GM15510 (cell line): ENCODE data around the gene TBL3.
A peak's percentile ranks its signal among the peaks of the same experiment; 100 is the strongest.

Experiments used
- POLR2A ChIP-seq: IDR thresholded peaks from 3 replicates; pipeline ENCODE4 v1.6.1; 2011; ENCODE audit warnings: borderline replicate concordance; ENCODE audit not compliant: insufficient read length; ENCODE audit errors: extremely low read depth

Gene TBL3

GRCh38 chr16:1940273-1941161 is 31.3 kb upstream of the TBL3 start:
- no peak for TF ChIP-seq POLR2A

DNA sequence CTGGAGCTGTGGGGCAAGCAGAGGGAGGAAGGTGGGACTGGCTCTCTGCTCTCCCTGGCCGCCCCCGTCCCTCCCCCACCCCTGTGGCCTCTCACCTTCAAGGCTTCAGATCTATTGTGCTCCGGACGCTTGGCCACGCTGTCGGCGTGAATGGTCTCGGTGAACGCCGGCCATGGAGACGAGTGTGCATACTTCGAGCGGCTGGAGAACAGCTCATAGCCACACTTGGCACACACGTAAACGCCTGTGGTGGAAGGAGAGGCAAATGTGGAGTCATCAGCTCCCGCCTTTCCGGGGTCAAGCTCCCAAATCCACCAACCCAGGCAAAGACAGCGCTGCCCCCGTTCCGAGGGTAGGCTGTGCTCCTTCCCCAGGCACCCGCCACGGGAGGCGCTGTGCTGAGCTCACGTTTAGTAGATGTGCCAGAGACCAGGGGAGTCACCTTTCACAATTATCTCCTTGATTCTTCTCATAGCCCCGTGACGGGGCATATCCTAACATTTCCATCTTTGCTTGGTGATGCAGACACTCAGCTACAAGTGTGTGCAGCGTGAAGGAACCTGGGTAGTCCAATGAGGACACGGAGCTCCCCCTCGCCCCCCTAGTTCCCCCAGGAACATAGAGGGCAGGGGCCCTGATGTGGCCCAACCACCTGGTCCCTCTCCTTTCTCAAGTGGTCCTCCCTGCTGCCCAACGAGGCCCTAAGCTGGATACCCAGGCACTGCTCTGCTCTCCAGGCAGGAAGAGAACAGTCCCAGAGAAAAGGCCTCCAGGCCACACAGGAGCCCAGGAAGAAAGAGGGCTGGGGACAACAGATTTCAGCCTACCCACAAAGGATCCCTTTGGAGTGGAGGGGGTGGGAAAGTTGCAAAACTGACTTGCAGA is 30.4 kb upstream of the TBL3 start:
- no peak for TF ChIP-seq POLR2A

DNA sequence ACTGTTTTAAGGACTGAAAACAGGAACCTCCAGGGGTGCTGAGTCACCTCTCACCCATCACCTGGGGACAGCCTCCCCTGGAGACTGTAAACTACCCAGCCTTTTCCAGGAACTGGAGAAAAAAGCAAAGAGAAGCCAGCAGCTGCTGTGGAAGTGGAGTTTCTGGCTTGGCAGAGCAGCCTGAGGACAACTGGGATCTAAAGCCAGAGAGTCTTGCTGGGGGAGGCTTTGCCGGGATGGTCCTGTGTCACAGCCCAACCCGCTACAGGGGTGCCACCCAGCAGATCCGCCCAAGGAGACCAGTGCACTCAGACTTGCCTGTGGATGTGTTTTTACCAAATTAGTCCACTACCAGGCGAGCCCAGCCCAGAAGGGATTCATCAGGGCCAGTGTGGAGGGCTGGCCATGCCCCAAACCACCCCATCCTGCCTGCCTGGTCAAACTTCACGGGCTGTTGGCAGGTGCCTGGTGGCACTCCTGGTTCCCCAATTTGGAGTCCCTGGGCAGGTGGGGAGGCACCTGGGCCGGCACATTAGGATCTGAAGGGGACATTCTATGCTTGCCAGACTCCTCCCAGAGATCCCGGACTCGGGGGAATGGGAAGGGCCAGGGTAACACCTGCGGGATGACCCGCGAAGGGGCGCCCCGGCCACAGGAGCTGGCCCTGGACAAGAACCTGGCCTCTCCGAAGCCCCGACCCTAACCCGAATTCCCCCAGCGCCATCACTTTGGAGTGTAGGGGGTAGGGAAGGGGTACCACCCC is 29.6 kb upstream of the TBL3 start:
- no peak for TF ChIP-seq POLR2A

DNA sequence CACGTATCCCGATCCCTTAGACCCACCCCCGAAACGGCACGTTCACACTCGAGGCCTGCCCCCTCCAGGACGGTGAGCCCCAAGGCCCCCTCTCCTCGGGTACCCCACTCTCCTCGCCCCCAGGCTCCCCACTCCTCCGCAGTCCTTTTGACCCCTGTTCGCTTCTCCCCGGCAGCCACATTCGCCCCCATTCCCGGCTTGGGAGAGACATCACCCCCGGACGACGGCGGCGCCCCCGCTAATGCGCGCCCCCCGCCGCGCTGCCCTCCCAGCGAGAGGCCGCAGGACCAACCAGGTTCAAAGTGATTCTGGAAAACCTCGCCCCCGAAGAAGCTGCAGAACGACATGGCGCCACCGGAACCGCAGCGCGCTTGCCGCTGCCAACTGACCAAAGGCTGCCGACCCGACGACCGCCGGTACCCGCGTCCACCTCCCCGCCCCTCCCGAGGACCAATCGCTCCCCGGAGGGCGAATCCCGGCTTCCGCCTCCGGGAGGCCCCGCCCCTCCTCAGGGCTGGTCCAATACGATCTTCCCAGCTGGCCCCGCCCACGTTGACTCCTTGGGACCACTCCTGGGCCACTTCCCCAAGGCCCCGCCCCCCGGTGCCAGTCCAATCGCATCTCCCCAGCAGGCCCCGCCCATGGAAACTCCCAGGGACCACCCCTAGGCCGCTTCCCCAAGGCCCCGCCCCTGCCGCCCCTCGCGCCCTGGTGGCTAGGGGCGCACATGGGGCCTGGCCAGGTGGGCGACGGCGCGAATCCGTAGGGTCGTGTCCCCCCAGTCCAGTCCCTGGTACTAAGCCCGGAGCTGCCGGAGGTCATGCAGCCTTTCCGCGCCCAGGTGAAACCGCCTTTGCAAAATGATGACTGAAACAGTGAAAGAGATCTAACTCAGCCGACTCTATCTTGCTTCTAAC is 28.8 kb upstream of the TBL3 start, which contains the start of gene MSRB1:
MSRB1 (minus strand) TSS at position 390 of the 917 bp plus-strand sequence; CDS start at position 347, 43 bp downstream.
- TF ChIP-seq POLR2A, result peak; percentile 82

GRCh38 chr16:1944612-1945199 is 27.1 kb upstream of the TBL3 start:
- no peak for TF ChIP-seq POLR2A

DNA sequence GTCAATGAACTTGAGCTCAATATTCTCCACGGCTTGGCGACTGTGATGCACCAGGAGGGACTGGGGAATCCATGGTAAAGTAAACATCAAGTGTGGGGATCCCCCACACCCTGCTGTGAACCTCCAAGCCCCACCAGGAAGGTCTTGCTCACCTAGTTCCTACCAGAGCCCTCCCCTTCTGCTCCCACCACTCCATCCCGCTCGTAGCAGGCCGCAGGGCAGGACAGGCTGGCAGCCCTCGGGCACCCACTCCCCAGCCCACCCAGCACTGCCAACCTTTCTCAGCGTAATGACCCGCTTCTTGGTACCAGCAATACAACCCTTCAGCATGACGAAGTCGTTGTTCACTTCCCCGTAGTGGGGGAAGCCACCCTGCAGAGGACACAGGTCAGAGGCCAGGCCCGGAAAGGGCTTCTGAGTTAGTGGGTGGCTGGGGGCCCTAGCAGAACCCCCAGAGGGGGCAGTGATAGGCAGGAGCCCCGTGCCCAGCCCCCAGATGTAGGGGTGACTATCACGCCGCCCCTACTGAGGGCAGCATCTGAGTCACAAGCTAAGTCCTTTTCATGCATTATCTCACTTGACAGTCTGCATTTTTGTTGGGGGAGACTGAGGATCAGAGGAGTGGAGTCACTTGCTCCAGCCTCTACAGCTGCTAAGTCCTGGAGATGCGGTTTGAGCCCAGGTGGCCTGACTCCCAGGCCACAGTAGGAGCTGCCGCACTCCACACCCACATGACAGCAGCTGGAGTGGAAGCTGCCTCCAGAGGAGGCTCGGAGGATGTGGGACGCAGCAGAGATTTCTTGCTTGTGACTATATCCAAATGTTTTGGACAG is 26.1 kb upstream of the TBL3 start:
- no peak for TF ChIP-seq POLR2A

DNA sequence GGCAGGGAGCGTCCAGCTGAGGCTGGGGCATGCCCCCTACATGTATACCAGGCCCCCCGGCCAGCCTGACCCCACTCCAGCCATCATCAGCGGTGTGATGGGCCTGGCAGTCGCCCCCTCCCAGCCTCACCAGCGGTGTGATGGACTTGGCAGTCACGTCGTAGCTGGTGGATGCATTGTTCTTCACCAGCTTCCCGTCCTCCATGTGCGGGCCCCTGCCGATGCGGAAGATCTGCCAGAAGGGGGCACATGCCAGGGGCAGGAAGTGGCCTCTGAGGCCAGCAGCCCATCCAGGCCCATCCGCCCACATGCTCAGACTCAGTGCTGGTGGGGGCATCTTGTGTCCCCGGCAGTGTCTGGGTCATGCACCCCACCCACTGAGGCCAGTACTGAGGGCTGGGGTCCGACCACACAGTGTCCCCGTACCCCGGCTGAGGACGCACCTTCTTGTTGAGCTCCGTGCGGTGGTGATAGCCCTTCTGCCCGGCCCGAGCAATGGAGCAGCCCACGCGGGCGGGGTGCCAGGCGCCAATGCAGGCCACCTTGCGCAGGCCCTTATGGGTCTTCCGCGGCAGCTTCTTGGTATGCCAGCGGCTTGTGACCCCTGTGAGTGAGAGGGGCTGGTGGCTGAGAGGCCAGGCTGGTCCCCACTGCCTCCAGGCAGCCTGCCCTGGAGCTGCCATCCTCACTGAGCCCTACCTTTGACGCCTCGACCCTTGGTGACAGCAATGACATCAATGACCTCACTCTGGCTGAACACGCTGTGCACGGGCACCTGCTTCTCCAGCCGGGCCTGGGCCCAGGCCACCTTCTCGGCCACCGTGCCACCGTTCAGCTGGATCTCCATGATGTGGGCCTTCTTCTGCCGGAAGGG is 25.1 kb upstream of the TBL3 start:
- no peak for TF ChIP-seq POLR2A

DNA sequence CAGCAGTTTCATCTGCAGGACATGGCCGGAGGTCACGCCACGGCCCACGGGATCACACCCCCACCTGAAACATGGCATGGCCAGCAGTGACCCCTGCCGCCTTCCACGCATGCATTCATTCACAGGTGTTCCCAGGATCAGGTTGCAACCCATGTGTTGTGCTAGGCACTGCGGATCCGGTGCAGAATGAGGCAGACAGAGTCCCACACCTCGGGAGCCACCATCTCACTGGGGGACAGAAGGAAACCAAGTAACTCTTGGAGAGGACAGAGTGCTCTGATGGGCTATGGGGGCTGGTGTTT is 24.5 kb upstream of the TBL3 start:
- no peak for TF ChIP-seq POLR2A

- no peak for TF ChIP-seq POLR2A
Observed at GRCh38 chr16:1949507-1949906, 22.3 kb upstream of the TBL3 start.

DNA sequence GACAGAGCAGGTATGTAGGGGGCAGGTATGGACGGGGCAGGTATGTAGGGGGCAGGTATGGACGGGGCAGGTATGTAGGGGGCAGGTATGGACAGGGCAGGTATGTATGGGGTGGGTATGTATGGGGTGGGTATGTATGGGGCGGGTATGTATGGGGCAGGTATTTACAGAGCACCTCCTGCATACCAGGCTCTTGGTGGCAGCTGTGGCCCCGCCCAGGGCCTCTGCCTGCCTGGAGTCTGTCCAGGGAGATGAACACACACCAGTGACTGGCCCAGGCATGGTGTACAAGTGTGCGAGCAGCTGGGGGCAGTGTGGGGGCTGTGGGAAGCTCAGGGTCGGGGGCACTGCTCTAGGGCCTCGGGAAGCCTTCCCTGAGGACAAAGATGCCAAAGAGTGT is 21.8 kb upstream of the TBL3 start:
- TF ChIP-seq POLR2A, result no peak

DNA sequence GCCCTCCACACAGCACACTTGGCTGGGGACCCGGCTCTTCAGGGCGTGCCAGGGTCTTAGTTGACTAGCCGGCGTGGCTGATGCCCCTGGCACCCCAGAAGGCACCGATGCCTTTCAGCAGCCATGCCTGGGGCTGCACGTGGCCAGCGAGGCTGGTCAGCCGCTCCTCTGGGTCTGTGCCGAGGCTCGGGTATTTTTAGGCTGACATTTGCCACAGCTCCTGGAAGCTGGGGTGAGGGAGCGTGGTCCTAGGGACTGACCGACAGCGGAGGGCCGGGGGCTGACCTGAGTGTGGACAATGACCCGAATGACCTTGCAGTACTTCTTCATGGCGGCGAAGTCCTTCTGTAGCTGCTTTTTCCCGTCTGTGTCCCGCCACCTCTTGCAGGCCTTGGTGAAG is 21.3 kb upstream of the TBL3 start:
- no peak for TF ChIP-seq POLR2A

GRCh38 chr16:1953734-1954133 is 18.1 kb upstream of the TBL3 start:
- no peak for TF ChIP-seq POLR2A
